GM21367 (cell line): ENCODE data around the gene STX12.
"Not testable (repeated sequence)": the region's sequence is repeated elsewhere in the genome, so short reads cannot be mapped to it uniquely, and the experiment has no call there.

Source experiments
- ATAC-seq: cut with Tn5 transposase; IDR thresholded peaks from one replicate; pipeline ENCODE4 v1.9.1; 2021; ENCODE audit not compliant: unreplicated experiment

Gene STX12

DNA sequence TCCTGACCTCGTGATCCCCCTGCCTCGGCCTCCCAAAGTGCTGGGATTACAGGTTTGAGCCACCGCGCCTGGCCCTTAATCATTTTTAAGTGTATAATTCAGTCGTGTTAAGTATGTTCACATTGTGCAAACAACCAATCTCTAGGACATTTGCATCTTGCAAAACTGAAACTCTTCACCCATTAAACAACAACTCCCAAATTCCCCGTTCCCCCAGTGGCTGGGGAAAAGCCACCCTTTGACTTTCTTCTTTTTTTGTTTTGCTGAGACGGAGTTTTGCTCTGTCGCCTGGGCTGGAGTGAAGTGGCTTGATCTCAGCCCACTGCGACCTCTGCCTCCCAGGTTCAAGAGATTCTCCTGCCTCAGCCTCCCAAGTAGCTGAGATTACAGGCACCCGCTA is 92.8 kb downstream of the STX12 start:
- no peak for ATAC-seq

DNA sequence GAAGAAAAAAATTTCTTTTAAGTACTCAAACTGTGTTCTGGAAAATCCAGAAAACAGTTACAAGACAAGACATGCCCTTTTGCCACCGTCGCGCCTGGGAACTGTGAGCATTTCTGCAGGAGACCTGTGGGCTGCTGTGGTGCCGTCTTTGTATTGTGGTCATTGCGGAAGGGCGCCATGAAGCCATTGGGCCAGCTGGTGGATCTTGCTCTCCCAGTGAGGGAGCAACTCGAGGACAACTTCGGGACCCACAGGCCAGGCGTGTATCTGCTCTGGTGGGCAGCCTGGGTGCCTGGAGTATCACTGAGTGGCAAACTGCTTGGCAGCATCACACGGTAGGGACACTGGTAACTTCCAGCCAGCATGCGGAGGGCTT is 95.5 kb downstream of the STX12 start:
- no peak for ATAC-seq

GRCh38 chr1:27868932-27869718 is 96.1 kb downstream of the STX12 start:
- no peak for ATAC-seq

GRCh38 chr1:27869719-27870085 is 96.7 kb downstream of the STX12 start:
- no peak for ATAC-seq

GRCh38 chr1:27871076-27871475 is 98.1 kb downstream of the STX12 start:
- ATAC-seq, result not testable (repeated sequence)

DNA sequence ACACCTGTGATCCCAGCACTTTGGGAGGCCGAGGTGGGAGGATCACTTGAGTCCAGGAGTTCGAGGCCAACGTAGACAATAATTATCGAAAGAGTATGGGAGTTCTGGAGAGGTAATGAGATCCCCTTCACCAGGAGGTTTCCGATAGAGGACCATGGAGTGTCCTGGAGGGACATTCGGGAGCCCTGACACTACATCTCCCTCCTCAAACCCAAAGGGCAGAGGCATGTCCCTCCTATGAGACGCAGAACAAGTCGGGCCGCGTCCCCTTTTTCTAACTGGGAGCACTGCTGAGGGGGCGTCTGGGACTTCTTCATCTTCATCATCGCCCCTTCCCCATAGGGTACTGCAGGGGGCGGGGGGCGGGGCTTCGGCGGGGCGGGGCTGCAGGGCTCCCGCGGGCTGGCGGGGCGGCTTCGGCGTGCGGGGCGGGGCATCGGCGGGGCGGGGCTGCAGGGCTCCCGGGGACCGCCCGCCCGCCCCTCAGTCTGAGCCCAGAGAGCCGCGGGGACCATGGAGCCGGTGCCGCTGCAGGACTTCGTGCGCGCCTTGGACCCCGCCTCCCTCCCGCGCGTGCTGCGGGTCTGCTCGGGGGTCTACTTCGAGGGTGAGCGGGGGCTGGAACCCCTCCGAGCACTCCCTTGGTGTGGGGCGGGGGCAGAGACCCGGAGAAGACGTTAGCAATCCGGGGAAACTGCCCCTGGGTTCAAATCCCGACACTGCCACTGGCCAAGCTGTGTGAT is 99.2 kb downstream of the STX12 start, which contains the start of gene THEMIS2:
Gene THEMIS2 (plus strand): TSS at position 486 of the 743 bp plus-strand sequence. CDS start 28 bp downstream, at position 514.
- no peak for ATAC-seq

GRCh38 chr1:27872802-27873551 is 100.0 kb downstream of the STX12 start:
- no peak for ATAC-seq

- ATAC-seq, result no peak
Measured at GRCh38 chr1:27873671-27874384, 100.8 kb downstream of the STX12 start.
